ENCODE results near the gene DGAT2.
A peak's percentile ranks its signal among the peaks of the same experiment; 100 is the strongest.

Gene DGAT2

DNA sequence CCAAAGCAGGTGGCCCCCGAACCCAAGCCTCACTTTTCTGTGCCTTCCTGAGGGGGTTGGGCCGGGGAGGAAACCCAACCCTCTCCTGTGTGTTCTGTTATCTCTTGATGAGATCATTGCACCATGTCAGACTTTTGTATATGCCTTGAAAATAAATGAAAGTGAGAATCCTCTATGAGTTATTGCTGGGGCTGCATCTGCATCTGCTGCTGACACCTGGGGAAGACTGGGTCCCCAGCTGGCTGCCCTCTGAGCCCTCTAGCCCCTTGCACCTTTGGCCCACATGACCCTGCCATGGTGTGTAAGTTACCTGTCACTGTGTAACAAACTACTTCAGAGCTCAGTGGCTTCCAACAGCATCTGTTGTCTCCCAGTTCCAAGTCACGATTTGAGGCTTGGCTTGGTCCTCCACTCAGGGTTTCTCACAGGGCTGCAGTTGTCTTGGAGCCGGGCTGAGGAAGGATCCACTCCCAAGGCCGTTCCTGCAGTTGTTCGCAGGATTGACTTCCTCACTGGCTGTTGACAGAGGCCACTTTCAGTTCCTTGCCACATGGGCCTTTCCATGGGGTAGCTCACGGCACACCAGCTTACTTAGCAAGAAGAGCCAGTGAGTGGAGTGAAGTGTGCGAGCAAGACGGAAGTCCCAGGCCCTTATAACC, 32.9 kb downstream of the DGAT2 start:
- DNase-seq (ENCODE audit: low spot score), result no peak

DNA sequence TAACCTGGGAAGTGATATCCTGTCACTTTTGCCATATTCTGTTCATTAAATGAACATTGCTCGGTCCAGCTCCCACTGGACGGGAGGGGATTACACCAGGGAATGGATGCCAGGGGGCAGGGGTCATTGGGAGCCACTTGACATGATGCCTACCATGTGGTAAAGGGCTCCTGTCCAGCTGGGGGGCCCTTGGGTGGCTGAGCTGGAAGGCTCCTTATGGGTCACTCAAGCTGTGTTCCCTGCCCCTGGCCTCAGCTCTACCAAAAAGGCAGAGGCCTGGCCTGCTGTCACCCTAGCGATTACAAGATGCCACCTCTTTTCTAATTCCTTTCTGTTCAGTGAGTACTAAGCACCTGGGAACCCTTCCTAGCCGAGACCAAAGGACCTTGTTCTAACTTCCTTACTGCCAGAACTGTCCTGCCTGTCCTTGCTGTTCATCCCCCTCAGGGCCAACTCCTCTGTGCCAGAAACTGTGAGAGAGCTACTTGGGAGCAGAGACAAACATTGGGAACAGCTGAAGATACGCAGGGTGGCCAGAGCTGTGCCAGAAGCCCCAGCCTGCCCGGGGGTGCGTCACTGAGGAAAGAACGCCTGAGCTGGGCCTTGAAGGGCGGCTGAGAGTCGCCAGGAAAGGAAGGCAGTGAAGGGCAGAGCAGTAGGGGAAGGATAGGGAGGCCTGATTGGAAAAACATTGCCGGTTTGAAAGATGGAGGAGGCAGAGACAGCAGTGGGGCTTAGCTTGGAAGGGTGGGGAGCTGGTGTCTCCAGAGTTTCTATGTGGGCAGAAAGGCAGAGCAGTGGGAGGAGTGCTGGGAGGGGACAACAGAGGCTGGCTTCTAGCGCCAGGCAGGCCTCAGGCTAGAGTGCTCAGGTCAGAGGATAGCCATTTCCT, 33.7 kb downstream of the DGAT2 start:
- no peak for DNase-seq (ENCODE audit: low spot score)

DNA sequence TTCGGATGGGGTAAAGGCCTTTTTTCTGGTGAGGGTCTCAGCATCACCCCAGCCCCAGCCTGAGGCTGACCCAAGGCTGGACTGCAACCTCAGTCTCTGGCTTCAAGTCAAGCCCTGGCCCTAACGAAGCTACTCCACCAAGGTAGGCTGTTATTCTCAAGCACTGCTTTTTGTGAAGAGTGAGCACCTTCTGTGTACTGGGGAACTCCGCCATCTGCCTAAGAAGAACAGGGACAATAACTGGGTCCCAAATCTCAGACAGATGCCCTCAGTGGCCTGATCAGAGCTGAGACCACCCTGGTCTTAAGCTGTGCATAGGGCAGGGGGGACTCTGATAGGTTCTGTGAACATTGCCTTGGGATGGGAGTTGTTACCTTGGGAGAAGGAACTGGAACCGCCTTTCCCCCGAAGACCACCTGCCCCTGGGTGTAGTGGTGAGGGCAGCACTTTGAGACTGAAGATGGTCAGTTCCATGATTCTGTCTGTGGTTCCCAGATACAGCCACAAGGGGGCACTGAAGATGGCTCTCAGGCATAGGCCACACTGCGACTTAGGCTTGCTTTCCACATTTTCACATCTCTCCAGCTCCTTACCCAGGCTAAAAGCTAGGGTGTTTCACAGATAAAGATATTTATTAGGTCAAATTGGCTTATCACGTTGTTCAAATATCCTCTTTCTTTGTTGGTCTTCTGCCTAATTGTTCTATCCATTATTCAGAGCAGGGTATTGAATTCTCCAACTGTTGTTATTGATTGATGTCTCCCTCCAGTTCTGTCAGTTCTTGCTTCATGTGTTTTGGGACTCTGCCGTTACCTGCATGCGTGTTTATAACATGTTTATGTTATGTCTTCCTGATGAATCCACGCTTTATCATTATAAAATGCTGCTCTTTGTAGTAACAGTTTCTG, 34.6 kb downstream of the DGAT2 start:
- DNase-seq (ENCODE audit: low spot score), result peak; percentile 82

DNA sequence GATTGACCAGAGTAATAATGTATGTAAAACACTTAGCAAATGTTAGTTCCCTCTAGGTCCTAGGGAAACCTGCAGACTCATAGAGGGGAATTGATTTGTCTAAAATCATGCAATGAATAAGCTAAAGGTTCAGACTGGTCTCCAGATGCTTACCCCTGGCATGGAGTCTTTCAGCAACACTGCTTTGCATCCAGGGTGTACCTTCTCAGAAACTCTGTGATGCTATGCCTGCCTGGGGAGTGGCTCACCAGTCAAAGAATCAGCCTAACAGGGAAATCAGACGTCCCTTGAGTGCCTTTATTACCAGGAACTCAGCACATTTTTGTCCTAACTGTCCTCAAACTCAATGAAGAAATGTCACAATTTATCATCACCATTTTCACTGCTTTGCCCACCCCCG, 40.5 kb downstream of the DGAT2 start:
- DNase-seq (ENCODE audit: low spot score), result no peak

DNA sequence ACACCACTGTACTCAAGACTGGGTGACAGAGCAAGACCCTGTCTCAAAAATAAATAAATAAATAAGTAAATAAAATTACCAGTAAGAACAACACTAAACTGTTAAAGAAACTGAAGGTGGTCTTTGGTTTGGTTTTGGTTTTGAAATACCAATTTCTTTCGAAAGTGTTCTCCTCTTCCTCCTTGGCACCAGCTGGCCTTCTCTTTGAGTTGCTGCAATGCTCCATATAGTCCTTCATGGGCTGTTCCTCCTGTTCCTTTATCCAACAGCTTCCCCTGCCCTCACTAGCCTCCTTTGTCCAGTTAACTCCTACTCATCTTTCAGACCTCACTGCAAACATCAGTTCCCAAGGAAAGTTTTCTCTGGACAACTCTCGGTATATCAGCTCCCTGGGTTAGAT, 41.4 kb downstream of the DGAT2 start:
- no peak for DNase-seq (ENCODE audit: low spot score)

DNA sequence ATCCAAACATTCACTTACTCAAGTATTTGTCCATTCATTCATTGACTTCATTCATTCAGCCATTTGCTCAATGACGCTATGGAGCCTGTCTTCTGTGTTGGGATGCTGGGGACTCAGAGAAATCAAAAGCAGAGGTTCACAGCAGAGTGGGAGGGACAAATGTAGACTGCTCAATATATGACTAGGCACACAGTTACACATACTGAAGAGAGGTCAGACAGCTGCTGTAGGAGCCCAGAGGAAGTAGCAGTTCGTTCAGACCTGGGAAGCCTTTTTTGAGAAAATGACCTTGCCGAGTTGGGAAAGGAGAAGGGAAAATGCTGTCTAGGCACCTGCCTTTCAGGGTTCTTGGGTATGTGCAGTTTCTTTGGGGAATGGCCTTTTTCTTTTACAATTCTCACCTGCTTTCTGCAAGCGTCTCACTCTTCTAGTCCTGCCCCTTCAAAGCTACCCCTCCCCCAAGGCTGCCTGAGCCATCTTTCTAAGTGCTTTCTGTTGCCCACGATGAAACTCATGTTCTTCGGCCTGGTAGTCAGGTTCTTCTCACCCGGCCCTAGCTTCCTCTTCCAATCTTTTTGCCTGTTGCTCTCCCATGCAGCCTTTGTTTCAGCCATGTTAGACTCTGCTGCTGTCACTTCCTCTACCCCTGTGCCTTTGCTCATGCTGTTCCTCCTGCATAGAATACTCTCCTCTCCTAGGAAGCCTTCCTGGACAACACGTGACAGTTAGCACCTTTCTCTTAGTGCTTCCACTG, 42.2 kb downstream of the DGAT2 start:
- DNase-seq (ENCODE audit: low spot score), result no peak

DNA sequence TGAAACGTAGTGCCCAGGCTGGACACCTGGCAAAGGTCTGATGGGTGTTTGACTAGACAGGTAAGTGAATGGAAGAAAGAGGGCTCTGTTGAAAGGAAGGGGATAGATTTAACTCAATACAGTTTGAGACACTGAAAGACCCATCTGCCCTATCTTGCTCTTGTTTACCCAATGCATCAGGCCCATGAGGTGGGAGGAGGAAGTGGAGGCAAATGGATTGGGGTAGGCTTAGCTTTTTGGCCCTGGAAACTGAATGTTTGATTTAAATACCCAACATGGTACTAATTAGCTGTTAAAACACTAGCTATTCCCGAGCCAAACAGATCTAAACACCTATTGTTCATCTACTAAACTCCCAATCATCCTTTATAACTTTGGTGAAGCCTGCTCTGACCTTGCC, 42.9 kb downstream of the DGAT2 start:
- no peak for DNase-seq (ENCODE audit: low spot score)

DNA sequence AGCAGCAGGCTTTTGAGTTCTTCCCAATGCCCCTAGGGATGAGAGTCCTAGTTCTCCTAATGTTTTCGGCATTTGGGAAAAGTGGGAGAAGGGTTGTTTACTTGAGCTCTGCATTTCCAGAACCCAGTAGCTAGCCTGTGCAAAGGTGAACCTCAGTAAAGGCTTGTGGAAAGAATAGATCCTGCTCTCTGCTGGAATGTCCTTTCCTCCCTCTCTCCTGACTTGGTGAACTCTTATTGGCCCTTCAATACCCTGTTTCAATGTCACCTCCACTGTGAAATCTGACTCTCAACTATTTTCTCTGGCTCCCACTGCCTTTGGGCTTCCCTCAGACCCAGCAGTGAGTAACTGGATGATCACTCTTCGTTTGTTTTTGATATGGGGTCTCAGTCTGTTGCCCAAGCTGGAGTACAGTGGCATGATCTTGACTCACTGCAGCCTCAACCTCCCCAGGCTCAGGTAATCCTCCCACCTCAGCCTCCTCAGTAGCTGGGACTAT, 44.0 kb downstream of the DGAT2 start:
- DNase-seq (ENCODE audit: low spot score), result no peak

DNA sequence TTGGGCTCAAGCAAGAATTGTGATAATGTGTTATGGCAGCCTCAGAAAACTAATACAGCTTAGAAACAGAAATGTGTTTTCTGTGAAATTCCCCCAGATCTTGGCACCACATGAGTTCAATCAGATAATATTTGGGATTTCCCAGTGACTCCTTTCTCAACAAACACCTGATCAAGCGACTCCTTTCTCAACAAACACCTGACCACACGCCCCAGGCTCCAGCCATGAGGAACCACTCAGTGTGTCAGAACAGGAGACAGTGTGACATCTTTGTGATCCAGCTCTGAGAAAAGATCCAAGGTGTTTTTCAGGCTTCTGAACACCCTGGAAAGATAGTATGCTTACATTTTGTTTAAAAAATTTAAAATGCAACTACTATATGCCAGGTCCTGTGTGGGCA, 44.5 kb downstream of the DGAT2 start:
- no peak for DNase-seq (ENCODE audit: low spot score)

DNA sequence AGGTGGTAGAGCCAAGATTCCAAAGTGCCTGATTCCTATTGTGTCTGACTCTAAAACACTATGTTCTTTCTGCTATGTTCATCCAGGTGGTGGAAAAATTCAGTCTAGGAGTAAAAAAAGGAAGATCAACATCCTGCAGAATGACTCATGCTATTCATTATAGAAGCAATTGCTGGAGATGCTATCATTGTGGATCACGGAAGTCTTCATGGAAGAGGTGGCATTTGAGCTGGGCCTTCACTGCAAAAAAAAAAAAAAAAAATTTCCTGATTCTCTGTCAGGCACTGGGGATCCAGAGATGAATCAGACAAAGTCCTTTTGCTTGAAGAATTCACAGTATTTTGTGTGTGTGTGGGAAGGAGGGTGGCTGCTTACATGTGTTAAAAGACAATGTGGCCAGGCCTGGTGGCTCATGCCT, 45.1 kb downstream of the DGAT2 start:
- no peak for DNase-seq (ENCODE audit: low spot score)

DNA sequence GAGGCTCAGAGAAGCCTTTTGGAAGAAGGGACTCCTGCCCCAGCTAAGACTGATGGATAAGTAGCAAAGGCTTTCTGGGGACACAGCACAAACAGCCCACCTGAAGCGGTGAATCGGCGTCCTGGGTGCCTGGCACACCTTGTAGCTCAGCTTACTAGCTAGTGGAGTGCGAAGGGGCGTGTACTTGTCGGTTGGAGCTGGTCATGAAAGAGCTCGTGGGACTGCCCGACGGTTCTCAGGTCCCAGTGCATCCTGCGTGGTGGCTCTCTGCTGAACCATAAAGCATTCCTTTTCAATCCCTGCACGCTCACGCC, 45.7 kb downstream of the DGAT2 start:
- no peak for DNase-seq (ENCODE audit: low spot score)

DNA sequence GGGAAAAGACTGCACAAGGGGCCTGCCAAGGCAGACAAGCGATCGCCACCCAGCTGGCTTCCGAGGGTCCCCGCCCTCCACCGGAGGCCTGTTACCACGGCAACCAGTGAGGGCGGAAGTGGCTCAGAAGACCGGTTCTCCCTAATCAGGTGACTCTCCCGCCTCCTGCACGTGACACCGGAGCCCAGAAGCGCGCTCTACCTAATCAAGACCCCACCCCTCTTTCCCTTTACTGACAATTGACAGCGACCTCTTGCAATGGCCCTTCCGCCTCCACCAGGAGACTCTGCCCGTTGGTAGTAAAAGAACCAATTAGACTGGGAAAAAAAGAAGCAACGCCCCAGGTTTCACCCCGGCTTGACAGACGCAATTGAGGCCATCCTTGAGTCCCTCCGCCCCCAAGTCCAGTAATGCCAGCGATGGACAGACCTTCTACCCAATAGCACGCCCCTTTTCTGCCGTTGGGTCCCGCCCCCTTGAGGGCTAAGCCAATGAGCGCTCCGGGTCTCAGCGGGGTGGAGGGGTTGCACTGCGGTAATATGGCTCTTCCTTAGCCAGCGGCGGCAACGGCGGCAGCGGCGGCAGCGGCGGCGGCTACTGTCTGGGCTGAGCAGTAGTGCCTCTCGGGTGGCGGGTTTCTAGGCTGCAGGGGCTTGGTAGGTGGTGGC, 46.2 kb downstream of the DGAT2 start, which contains the start of gene UVRAG:
Gene UVRAG (plus strand): TSS at position 534 of the 668 bp plus-strand sequence. CDS start 198 bp downstream, outside the sequence.
- DNase-seq (ENCODE audit: low spot score), result peak; percentile 99

DNA sequence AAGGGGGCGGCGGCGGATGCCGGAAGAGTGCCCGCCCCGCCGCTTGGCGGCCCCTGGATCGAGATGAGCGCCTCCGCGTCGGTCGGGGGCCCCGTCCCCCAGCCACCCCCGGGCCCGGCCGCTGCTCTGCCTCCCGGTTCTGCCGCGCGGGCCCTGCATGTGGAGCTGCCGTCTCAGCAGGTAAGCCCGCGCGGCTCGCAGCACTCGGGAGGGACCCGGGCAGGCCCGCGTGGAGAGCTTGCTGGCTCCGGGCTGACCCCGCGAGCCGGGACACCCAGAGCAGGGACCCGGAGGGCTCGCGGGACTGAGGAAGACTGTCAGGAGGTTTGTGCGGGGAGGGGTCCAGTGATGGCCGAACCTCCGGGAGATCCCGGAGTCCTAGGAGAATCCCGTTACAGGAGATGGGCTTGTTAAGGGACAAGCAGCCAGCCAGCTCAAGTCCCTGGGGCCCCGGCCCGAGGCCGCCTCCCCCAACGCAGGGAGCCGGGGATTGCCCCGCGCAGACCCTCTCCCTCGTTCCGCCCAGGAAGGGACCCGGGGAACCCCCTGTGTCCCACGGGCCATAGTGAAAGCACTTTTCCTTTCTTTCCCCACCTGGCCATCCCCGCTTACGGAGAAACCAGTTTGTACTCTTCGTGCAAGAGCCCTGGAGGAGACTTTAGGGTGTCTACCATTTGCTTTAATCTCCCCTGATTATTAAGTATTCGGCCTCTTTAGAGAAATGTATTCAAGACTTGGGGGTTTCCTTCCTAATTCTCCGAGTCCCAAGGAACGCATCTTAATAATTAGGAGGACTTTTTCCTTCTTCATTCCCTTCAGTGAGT, 47.0 kb downstream of the DGAT2 start:
- DNase-seq (ENCODE audit: low spot score), result peak; percentile 30

DNA sequence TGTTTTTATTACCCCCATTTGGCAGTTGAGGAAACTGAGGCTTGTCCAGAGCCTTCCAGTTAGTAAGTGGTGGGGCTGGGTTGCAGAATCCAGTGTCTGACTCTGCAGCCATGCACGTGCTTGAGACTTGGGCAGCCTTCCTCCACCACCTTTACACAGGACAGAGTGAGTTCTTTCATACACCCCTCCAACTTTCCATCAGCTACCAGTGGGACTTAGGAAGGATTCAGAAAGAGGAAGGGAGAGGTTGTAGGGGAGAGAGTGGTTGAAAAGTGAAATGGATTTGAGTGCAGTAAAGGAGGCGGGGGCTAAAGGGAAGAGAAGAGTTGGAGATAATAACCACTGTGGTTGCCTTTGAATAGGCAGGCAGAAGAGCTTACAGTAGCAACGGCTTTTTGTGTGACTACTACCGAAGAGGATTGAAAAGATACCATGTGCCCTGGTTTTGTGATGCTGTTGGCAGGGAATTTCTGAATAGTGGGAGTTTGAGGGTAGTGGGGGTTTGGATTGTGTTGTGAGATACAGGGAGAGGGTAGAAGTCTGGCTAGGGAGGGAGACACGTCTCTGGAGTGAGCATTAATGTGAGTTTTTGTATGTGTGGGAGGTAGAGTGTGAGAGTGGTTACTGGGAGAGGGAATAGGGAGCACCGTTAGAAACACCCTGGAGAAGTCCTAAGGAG, 48.1 kb downstream of the DGAT2 start:
- DNase-seq (ENCODE audit: low spot score), result peak; percentile 17

DNA sequence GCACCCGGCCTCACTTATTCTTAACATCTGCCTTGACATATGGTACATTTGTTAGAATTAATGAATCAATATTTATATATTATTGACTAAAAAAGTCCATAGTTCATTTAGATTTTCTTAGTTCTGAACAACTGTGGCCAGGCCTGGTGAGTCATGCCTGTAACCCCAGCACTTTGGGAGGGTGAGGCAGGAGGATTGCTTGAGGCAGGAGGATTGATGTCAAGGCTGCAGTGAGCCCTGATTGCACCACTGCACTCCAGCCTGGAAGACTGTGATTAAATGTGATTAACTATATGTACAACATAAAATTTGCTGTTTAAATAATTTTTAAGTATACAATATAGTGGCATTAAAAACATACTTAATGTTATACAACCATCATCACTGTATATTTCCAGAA, 52.1 kb downstream of the DGAT2 start:
- no peak for DNase-seq (ENCODE audit: low spot score)

DNA sequence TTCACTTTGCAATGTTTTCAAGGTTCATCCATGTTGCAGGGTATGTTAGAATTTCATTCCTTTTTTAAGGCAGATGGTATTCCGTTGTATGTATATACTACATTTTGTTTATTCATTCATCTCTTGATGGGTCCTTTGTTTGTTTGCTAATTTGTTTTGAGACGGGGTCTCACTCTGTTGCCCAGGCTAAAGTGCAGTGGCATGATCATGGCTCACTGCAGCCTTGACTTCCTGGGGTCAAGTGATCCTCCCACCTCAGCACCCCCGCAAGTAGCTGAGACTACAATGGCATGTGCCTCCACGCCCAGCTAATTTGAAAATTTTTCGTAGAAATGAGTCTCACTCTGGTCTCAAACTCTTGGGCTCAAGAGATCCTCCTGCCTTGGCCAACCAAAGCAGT, 52.6 kb downstream of the DGAT2 start:
- DNase-seq (ENCODE audit: low spot score), result no peak

DNA sequence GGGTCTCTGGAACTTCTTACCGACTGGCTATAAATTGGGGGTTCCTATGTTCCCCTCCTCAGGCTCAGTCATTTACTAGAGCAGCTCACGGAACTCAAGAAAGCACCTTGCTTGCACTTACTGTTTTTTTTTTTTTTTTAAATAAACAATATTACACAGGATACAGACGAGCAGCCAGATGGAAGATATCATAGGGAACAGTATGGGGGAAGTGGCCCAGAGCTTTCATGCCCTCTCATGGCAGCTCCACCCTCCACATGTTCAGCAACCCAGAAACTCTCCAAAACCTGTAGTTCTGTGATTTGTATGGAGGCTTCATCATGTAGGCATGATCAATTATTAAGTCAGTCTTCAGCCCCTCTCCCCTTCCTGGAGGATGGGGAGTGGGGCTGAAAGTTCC, 54.0 kb downstream of the DGAT2 start:
- no peak for DNase-seq (ENCODE audit: low spot score)

DNA sequence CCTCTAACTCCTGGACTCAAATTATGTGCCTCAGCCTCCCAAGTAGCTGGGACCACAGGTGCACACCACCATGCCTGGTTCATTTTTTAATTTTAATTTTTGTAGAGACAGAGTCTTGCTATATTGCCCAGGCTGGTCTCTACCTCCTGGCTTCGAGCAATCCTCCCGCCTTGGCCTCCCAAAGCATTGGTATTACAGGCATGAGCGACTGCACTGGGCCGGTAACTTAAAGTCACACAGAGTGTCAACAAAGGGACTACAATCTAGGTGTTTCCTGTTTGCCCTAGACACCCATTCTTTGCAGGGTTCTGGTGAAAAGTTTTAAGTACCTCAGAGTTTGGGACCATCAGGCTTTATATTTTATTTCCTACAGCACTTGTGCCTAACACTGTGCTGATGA, 54.8 kb downstream of the DGAT2 start:
- DNase-seq (ENCODE audit: low spot score), result no peak

DNA sequence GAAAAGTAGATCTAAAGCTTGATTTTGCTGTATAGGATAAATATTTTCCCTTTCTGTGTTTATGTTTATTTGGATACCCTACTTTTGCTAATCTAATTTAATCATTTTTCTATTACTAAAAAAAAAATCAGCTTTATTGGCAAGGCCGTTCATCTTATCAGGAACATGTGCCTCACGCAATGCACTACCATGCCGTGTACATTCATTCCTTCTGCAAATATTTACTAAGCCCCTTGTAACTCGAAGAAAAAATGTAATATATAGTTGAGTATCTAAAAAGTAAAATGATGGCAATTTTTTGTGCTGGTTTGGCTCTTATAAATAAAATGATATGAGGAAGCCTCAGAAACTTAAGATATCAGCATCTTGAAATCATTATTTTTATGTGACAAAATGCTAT, 55.4 kb downstream of the DGAT2 start:
- DNase-seq (ENCODE audit: low spot score), result no peak

All from hematopoietic multipotent progenitor cell treated with erythropoietin and hydrocortisone succinate and interleukin-3 and kit ligand, for 15 days (in vitro differentiated cells).